GM12873 (cell line): ENCODE results near the gene CFAP54.

ENCODE experiments used
- TF ChIP-seq, protein P1 (sequence below): IDR thresholded peaks from 2 replicates; pipeline ENCODE4 v1.5.1; 2012; ENCODE audit warnings: low read depth, mild to moderate bottlenecking, moderate library complexity, low read length, control low read depth; ENCODE audit not compliant: insufficient read depth; ENCODE audit errors: missing control alignments

The CFAP54 gene

DNA sequence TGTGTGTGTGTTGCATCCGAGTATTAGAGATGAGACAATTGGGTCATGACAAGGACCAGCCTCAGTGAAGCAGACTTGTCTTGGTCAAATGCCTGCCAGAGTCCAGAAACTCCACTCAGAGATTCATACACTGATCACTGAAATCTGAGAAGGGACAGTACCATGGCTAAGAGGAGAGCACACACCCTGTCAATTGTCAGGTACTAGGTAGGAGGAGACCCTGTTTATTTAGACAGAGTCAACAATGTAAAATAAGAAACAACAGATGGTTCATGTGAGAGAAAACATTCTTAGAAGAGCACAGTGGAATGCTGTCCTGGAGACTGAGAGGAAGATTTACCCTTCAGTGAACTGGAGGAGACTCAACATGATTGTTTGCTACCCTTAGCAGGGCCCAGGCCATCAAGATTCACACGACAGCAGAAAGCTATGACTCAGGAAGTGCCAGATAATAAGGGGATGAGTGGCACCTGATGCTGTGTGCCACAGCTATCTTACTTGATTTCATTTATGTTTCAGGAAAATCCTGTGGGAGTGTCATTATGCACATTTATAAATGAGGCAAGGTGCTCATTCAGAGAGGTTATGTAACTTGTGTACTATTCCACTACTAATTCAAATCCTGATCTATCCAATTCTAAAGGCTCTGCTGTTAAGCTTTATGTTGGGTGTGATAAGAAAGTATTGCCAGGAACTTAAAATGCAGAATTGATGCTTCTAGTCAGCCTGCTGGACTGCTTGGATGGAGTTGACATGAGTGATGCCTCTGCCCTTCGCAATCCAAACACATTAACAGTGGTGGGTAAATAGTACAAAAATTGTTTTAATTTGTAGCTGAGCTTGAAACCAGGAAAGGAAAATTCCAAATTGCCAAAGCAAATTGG lies 281.1 kb downstream of the CFAP54 start:
- TF ChIP-seq, protein P1, sequence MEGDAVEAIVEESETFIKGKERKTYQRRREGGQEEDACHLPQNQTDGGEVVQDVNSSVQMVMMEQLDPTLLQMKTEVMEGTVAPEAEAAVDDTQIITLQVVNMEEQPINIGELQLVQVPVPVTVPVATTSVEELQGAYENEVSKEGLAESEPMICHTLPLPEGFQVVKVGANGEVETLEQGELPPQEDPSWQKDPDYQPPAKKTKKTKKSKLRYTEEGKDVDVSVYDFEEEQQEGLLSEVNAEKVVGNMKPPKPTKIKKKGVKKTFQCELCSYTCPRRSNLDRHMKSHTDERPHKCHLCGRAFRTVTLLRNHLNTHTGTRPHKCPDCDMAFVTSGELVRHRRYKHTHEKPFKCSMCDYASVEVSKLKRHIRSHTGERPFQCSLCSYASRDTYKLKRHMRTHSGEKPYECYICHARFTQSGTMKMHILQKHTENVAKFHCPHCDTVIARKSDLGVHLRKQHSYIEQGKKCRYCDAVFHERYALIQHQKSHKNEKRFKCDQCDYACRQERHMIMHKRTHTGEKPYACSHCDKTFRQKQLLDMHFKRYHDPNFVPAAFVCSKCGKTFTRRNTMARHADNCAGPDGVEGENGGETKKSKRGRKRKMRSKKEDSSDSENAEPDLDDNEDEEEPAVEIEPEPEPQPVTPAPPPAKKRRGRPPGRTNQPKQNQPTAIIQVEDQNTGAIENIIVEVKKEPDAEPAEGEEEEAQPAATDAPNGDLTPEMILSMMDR, result no peak

GRCh38 chr12:96773031-96773430 lies 283.7 kb downstream of the CFAP54 start:
- TF ChIP-seq, protein P1, result no peak

GRCh38 chr12:96774496-96775256 lies 285.3 kb downstream of the CFAP54 start:
- TF ChIP-seq, protein P1, result no peak

DNA sequence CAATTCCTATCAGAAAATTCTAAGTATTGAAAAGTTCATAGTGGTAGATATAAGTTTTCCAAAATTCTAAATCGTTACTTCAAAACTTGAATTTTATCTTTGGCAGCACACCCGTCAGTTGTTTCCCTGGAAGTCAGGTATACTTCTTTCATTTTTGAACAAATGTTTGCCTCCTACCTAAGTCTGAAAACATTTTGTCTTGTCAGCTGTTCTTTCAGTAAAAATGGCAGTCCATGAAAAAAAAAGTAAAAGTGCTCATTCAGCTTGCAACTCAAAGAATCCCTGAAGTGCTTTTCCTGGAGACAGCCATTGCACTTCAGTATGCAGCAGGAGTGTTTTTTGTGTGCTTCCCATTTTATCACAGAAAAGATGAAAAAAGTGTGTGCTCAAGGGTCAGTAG lies 287.5 kb downstream of the CFAP54 start:
- TF ChIP-seq, protein P1, result no peak

DNA sequence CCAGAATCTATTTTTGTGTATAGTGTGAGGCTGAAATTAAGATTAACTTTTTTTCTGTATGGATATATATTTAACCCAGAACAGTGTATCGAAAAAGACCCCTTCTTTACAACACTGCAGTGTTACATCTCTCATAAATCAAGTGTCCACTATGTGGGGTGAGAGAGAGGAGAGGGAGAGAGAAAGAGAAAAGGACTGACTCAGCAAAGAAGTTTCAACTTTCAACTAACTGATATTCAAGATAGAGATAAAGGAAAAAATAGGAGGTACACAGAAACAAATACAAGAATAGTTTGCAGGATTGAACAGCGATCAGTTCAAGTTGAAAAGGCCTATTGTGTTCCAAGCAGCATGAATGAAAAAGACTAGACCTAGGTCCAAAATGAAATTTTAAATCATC lies 291.0 kb downstream of the CFAP54 start:
- TF ChIP-seq, protein P1, result no peak

DNA sequence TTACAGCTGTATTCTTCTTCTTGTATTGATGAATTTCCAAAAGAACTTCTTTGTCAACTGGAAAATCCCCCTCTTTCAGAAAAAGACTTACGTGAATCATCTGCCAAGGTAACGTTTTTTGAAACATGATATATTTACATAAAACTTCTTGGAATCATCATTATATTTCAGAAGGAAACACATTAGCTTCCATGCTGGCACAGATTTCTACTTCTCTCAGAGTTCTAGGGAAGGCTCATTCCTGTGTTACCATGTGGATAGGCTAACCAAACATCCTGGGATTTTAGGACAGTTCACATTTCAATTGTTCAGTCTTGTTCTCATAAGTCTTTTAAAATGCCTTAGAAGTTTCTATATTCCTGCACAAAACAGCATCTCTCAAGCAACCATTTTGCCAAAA lies 297.4 kb downstream of the CFAP54 start:
- TF ChIP-seq, protein P1, result no peak

GRCh38 chr12:96803969-96804368 lies 314.6 kb downstream of the CFAP54 start:
- TF ChIP-seq, protein P1, result no peak
